Heart left ventricle (tissue), 16 donors: ENCODE results near the gene SLC16A14. TPM values are rescaled to one million over a fixed set of nuclear protein-coding genes. Genes with fewer than 3 reads are reported as not detected.
A peak's percentile ranks its signal among the peaks of the same experiment; 100 is the strongest.

Experiments
- ATAC-seq, 4 donors: fragments of 200-7000 bp; cut with Tn5 transposase; one replicate each; pipeline ENCODE4 v1.9.1; 2020 to 2022; ENCODE audit warnings: moderate library complexity in 4 of 4, mild to moderate bottlenecking in 3 of 4, moderate number of reproducible peaks in 1 of 4
- DNase-seq, 5 donors: peaks; one replicate each; pipeline ENCODE4 v3.0.0-alpha.2; 2020
- H3K27ac ChIP-seq, 12 donors: fragments of 200-600 bp; sonication (generic) in 4 of 12; one replicate each; pipeline versions ENCODE4 v1.5.0 to v1.8.0; 2016 to 2022; ENCODE audit warnings: mild to moderate bottlenecking in 2 of 12
- H3K27me3 ChIP-seq, 9 donors: fragments of 200-600 bp; sonication (generic) in 2 of 9; one replicate each; pipeline versions ENCODE4 v1.5.1 to v1.8.0; 2016 to 2022; ENCODE audit warnings: mild to moderate bottlenecking in 3 of 9
- H3K36me3 ChIP-seq, 9 donors: fragments of 200-600 bp; sonication (generic) in 2 of 9; one replicate each; pipeline versions ENCODE4 v1.5.0 to v1.8.0; 2018 to 2022; ENCODE audit warnings: mild to moderate bottlenecking in 2 of 9
- H3K4me1 ChIP-seq, 12 donors: fragments of 200-600 bp; sonication (generic) in 4 of 12; one replicate each; pipeline versions ENCODE4 v1.5.0 to v1.8.0; 2016 to 2022; ENCODE audit warnings: mild to moderate bottlenecking in 3 of 12
- H3K4me3 ChIP-seq, 12 donors: fragments of 200-600 bp; sonication (generic) in 4 of 12; one replicate each; pipeline versions ENCODE4 v1.5.0 to v1.8.0; 2017 to 2022; ENCODE audit warnings: mild to moderate bottlenecking in 9 of 12, moderate library complexity in 4 of 12
- H3K9me3 ChIP-seq, 12 donors: fragments of 200-600 bp; sonication (generic) in 4 of 12; one replicate each; pipeline versions ENCODE4 v1.5.0 to v1.8.0; 2016 to 2022; ENCODE audit warnings: mild to moderate bottlenecking in 1 of 12
- CTCF ChIP-seq, 12 donors: fragments of 200-600 bp; sonication (generic) in 4 of 12; IDR thresholded peaks; one replicate each; pipeline versions ENCODE4 v1.5.0 to v1.8.0; 2018 to 2022; ENCODE audit warnings: antibody characterized with exemption in 12 of 12, mild to moderate bottlenecking in 5 of 12
- POLR2A ChIP-seq, 2 donors: fragments of 450-650 bp; IDR thresholded peaks; one replicate each; pipeline ENCODE4 v1.6.1; 2017; ENCODE audit warnings: antibody characterized with exemption in 2 of 2, mild to moderate bottlenecking in 2 of 2, moderate library complexity in 2 of 2
- WGBS, 4 donors: extraction: QIAGEN DNeasy Blood & Tissue Kit in 2 of 4; methylation state at CpG; one replicate each; pipeline versions ENCODE4 v1.1.5 to v1.1.7; 2013 to 2018; 5-methylcytosine and 5-hydroxymethylcytosine counted together
- intact Hi-C, 10 donors: fragments of 100-400 bp; cut with DNase I; formaldehyde crosslinking; loops; one replicate each; pipeline versions ENCODE4 v1.11.1 to v1.14.2; 2022
- polyA plus RNA-seq, 2 donors: library from polyadenylated mRNA; stranded (reverse); fragments of 200-250 nt; gene quantifications; one replicate each; pipeline ENCODE4 v1.2.3, GENCODE V29; 2013
- total RNA-seq, 9 donors: library from RNA; depleted of rRNA in 2 of 9; stranded (reverse); fragments of >200 nt in 2 of 9; fragmentation: NEBNext Ultra II Directional in 3 of 9; extraction: Animal tissue kit (Norgen Biotek cat#: 25700) in 3 of 9; gene quantifications; one replicate each; pipeline versions ENCODE4 v1.1.0 to v1.2.4, GENCODE V29; 2016 to 2023
- donor health status: ischemic (EF 13 %, LVEDD 7.1; RV severe dilation, severe dysfunction).
- donor health status: healthy with polysubstance abuse.
- donor health status: DM: no; HTN: yes; CAD: no.
- donor health status: DM: no; HTN: no; CAD: no.
- donor health status: ischemic (EF 25% LVEDD 6.9; RV normal size, moderate dysfunction).
- donor health status: ischemic (EF 25% LVEDD 5.7; RV mildly dilated, moderate dysfunction).
- donor health status: healthy.
- donor health status: DM: yes; HTN: yes; CAD: no.
- donor health status: ischemic (EF 35%, LVEDD 5.7; RV mildly dilated, moderate dysfunction).
- donor health status: nonischemic (EF 11% LVEDD 7.7; RV severe dilation, severe dysfunction).
- donor health status: DM: yes; HTN: yes; CAD: no.
- donor health status: PGD.
- donor health status: ischemic (EF 29% LVEDD 5.4; RV normal size, mild dysfunction).
- donor health status: nonischemic (EF 23%, LVEDD 6.1; RV moderate dilation, normal function).

SLC16A14 gene
- total and polyA plus RNA-seq, 11 donors, result 0.53 to 5.2 (median 3.1) TPM

DNA sequence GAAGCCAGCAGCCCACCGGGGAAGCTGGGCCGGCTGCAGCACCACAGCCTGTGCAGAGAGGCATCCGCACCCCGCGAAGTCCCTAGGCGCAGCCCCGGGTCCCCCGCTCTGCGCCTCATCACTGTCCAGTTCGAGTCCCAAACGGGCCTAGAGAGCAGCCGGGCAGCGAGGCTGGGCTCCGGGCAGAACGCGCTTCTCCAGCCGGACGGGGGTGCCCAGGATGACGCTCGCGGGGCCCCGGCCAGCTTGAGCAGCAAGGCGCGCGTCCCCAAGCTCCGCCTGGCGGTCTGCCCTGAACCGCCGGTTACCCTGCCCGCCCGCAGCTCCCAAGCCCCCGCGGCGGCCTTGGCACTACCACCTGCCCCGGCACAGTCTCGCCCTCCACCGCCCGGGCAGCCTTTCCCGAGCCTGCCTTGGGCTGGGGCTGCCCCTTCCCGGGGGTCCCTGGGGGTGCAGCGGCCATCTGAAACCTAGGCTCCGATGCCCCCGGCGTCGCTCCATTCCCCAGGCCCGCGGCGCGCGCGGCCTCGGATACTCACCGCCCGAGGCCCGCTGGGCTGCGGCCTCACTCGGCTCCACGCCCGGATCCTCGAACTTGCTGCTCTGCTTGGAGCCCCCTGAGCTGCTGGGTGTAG lies 591 bp downstream of the SLC16A14 start:
- H3K27me3 ChIP-seq, result peaks cover 0 to 8% (median 0%) of the 10 kb centered on the region in 9 donors
- H3K9me3 ChIP-seq, result no peaks in the 10 kb centered on the region
- DNase-seq (peak; percentile 47 to 80 (median 56)), ATAC-seq (peak; percentile 13 to 76 (median 62))
- H3K36me3 ChIP-seq, result no peaks in the 10 kb centered on the region
- peaks cover 0 to 23% (median 6%) of the 10 kb centered on the region in 12 donors for H3K4me1 ChIP-seq
- intact Hi-C loops, result loop anchor here in 8 of 10 donors (1.0 to 10.0 kb wide), 10 partner anchors 59 to 547 kb away; no protein-coding TSS in a partner anchor
- H3K4me3 ChIP-seq, result peak overlapping the region; percentile 52 to 76 (median 70)
- WGBS, 4 donors, result 0 to 1% (median 0%) methylated on average over 18 to 60 of the region's 60 CpGs
- TF ChIP-seq POLR2A (IDR thresholded peaks at IDR 0.05) (no peak), CTCF (IDR thresholded peaks at IDR 0.05) (peak in 6 of 12 donors; percentile 13 to 35 (median 19))
- H3K27ac ChIP-seq, result peak overlapping the region; percentile 0 to 84 (median 62)

DNA sequence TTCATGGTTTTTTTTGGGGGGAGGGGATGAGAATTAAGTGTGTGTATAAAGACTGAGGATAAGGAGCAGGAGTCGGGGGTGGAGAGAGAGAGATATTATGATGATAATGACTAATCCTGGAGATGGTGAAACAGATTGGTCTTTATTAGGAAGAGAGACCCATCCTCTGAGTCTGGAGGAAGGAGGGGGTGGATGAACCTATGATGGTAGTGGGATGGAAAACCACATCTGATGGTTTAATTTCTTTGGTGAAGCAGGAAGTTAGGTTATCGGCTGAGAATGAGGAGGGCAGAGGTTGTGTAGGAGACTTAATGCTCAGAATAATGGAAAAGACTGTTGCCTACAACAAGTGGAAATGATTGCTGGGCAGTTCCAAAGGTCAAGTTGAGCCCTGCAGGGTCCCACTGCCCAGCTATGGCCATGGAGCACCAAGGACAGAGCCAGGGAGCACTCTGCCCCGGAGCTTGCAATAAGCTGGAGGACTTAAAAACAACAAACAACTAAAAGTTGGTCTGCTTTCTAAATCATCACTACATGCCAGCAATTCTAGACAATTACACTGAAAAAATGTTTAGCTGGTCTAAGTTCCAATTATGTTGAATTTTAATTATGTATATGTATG lies 7.9 kb downstream of the SLC16A14 start:
- 71 to 83% (median 77%) methylated on average over 3 of the region's 3 CpGs for WGBS, 4 donors
- Histone ChIP-seq H3K27me3 (no peaks in the 10 kb centered on the region), H3K4me1 (no peaks in the 10 kb centered on the region), H3K27ac (no peak overlapping the region), H3K36me3 (peaks cover 0 to 10% (median 0%) of the 10 kb centered on the region in 9 donors), H3K9me3 (no peaks in the 10 kb centered on the region), H3K4me3 (no peak overlapping the region)
- no peak for TF ChIP-seq CTCF (IDR thresholded peaks at IDR 0.05)
- TF ChIP-seq POLR2A (IDR thresholded peaks at IDR 0.05), result no peak
- intact Hi-C loops, result loop anchor here in 1 of 10 donors (10.0 kb wide), 1 partner anchor 554 kb away; no protein-coding TSS in a partner anchor
- ATAC-seq (no peak), DNase-seq (no peak)

DNA sequence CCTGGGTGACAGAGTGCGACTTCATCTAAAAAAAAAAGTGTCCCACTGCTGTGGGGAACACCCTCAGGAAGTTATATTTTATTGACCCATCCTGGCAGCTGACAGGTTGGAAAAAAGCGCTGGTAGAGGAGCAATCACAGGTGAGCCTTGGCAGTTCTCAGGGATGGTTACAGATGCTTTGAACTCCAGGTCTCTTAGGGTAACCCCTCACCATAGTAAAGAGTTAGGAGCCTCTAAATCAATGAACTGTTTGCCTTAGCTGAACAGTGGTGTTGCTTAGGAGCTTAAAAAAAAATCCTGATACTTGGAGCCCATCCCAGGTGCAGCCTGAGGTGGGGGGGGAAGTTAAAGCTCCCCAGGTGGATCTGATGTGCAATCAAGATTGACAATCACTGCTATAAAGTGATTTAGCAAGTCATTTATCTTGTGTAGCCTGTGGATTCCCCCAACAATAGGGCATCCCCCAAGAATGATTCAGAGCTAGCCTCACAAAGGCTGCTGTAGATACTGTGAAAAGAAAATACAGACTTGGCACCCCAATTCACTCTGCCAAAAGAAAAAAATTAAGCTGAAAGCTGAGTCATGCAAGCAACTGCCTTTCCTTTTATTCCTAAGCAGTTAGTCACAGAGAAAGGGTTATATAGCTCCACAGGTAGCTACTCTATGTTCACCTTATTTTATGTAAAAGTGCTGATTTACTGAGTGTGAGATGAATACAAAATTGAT lies 14.8 kb downstream of the SLC16A14 start:
- DNase-seq (no peak), ATAC-seq (no peak)
- H3K27me3 ChIP-seq, result no peaks in the 10 kb centered on the region
- no peak for TF ChIP-seq CTCF (IDR thresholded peaks at IDR 0.05)
- no peak for TF ChIP-seq POLR2A (IDR thresholded peaks at IDR 0.05)
- H3K36me3 ChIP-seq, result peaks cover 0 to 13% (median 0%) of the 10 kb centered on the region in 9 donors
- peaks cover 0 to 11% (median 1%) of the 10 kb centered on the region in 12 donors for H3K4me1 ChIP-seq
- 93 to 97% (median 96%) methylated on average over 2 of the region's 2 CpGs for WGBS, 4 donors
- H3K9me3 ChIP-seq, result no peaks in the 10 kb centered on the region
- intact Hi-C loops, result no loop called here
- no peak overlapping the region for H3K27ac ChIP-seq
- H3K4me3 ChIP-seq, result no peak overlapping the region

DNA sequence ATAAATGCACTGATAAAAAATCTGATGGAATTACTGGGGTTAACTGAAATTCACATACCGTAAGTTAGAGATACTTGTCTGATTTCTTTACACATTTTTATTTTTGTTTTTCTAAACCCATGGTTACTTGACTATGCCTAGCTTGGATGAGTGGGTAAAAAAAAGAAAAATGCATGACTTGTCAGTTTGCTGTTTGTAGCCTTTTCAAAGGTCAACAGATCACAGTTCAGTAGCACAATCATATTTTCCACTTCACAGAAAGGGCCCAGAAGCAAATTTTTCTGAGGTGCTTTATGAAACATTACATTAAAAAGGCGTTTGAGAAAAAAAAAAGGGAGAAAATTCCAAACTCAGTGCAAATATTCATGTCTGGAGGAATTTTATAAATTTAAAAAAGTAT lies 16.4 kb downstream of the SLC16A14 start:
- ATAC-seq (no peak), DNase-seq (no peak)
- Histone ChIP-seq H3K4me1 (peaks cover 0 to 12% (median 1%) of the 10 kb centered on the region in 12 donors), H3K4me3 (no peak overlapping the region), H3K9me3 (no peaks in the 10 kb centered on the region), H3K27me3 (no peaks in the 10 kb centered on the region), H3K36me3 (peaks cover 0 to 4% (median 0%) of the 10 kb centered on the region in 9 donors), H3K27ac (no peak overlapping the region)
- intact Hi-C loops, result no loop called here
- TF ChIP-seq POLR2A (IDR thresholded peaks at IDR 0.05) (no peak), CTCF (IDR thresholded peaks at IDR 0.05) (no peak)
- 79 to 90% (median 84%) methylated on average over 2 of the region's 2 CpGs for WGBS, 4 donors
